ENCODE results near the gene RPS6KA5.
"Not testable (repeated sequence)": the region's sequence is repeated elsewhere in the genome, so short reads cannot be mapped to it uniquely, and the experiment has no call there.

Gene RPS6KA5

GRCh38 chr14:90981636-90982035 is 78.8 kb downstream of the RPS6KA5 start:
- no peak for DNase-seq

GRCh38 chr14:90980636-90981035 is 79.8 kb downstream of the RPS6KA5 start:
- not testable (repeated sequence) for DNase-seq

- no peak for DNase-seq
Measured at GRCh38 chr14:90979515-90979914, 80.9 kb downstream of the RPS6KA5 start.

GRCh38 chr14:90976101-90976500 is 84.3 kb downstream of the RPS6KA5 start:
- DNase-seq = no peak

GRCh38 chr14:90971687-90972086 is 88.8 kb downstream of the RPS6KA5 start:
- DNase-seq = no peak

GRCh38 chr14:90970167-90970600 is 90.3 kb downstream of the RPS6KA5 start:
- DNase-seq = peak; percentile 83

- DNase-seq = peak; percentile 71
Measured at GRCh38 chr14:90969531-90970166, 90.8 kb downstream of the RPS6KA5 start.

GRCh38 chr14:90968025-90968424 is 92.4 kb downstream of the RPS6KA5 start:
- DNase-seq = peak; percentile 69

GRCh38 chr14:90966493-90966892 is 93.9 kb downstream of the RPS6KA5 start:
- DNase-seq = no peak

GRCh38 chr14:90965765-90966164 is 94.7 kb downstream of the RPS6KA5 start:
- DNase-seq = peak; percentile 58

- no peak for DNase-seq
Measured at GRCh38 chr14:90963343-90963742, 97.1 kb downstream of the RPS6KA5 start.

GRCh38 chr14:90962505-90963109 is 97.8 kb downstream of the RPS6KA5 start:
- DNase-seq = no peak

GRCh38 chr14:90960818-90961217 is 99.6 kb downstream of the RPS6KA5 start:
- no peak for DNase-seq

GRCh38 chr14:90959344-90959743 is 101.1 kb downstream of the RPS6KA5 start:
- DNase-seq = no peak

- DNase-seq = no peak
Measured at GRCh38 chr14:90956273-90956672, 104.2 kb downstream of the RPS6KA5 start.

GRCh38 chr14:90953643-90954042 is 106.8 kb downstream of the RPS6KA5 start:
- DNase-seq = peak; percentile 82

- no peak for DNase-seq
Measured at GRCh38 chr14:90943367-90943766, 117.1 kb downstream of the RPS6KA5 start.

GRCh38 chr14:90942511-90942910 is 117.9 kb downstream of the RPS6KA5 start:
- DNase-seq = no peak

- DNase-seq = no peak
Measured at GRCh38 chr14:90941706-90942105, 118.7 kb downstream of the RPS6KA5 start.

GRCh38 chr14:90940318-90940962 is 120.0 kb downstream of the RPS6KA5 start:
- no peak for DNase-seq

GRCh38 chr14:90939252-90939795 is 121.1 kb downstream of the RPS6KA5 start:
- not testable (repeated sequence) for DNase-seq

- DNase-seq = no peak
Measured at GRCh38 chr14:90938615-90939014, 121.8 kb downstream of the RPS6KA5 start.

- DNase-seq = no peak
Measured at GRCh38 chr14:90936757-90937440, 123.5 kb downstream of the RPS6KA5 start.
